GM19043 (cell line): ENCODE results near the gene SIRT5.
A peak's percentile ranks its signal among the peaks of the same experiment; 100 is the strongest.

ENCODE experiments used
- ATAC-seq: cut with Tn5 transposase; IDR thresholded peaks from one replicate; pipeline ENCODE4 v1.9.1; 2021; ENCODE audit warnings: low read depth; ENCODE audit not compliant: unreplicated experiment

SIRT5 gene

DNA sequence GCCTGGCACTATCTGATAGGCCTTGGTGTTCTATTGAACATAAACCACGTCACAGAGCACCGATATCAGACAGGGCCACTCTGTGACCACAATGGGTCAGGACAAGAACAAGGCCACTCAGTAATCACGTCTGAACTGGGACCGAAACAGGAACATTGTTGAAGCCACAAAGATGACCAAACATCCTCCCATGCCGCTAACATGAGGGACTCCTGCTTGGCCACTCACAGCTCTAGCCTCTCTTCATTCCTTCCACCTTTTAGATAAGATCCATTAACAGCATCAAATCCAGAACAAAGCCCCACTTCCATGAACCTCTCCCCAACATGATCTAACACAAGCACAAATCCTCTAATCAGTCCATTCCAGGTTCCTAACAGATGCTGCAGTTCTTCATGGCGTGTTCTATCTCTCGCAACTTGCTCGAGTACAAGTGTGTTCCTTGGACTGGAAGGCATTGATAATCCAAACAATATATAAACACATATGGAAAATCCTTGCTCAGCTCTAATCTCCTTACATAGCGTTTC lies 7.4 kb downstream of the SIRT5 start:
- no peak for ATAC-seq

- ATAC-seq, result no peak
Observed at GRCh38 chr6:13586603-13587542, 12.5 kb downstream of the SIRT5 start.

DNA sequence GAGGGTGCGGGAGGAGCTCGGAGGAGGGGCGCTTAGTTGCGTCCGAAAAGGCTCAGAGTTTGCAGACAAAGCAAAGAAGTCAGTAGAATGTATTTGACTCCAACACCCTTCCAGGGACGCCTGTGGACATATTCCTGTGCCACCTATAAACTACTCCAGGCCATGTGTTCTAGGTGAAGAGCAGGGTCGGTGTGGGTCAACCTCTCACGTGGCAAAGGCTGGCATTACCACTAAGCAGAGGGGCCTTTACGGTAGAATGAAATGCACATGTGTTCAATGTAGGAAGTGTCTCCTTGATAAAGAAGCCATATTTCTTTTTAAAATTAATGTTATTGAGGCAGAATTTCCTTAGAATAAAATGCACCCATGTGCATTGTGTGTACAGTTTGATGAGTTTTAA lies 15.4 kb downstream of the SIRT5 start:
- ATAC-seq, result no peak

DNA sequence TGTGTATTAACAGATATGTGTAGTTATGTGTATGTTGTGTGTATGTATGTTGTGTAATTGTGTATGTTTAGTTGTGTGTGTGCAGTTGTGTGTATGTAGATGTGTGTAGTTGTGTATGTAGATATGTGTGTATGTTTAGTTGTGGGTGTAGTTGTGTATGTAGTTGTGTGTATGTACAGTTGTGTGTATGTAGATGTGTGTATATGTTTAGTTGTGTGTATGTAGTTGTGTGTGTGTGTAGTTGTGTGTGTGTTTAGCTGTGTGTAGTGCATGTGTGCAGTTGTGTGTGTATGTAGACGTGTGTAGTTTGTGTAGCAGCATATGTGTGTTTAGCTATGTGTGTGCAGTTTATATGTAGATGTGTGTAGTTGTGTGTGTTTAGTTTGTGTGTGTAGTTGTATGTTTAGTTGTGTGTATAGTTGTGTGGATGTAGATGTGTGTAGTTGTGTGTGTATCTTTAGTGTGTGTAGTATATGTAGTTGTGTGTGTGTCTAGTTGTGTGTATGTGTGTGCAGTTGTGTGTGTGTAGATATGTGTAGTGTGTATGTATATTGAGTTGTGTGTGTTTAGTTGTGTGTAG lies 16.3 kb downstream of the SIRT5 start:
- no peak for ATAC-seq

DNA sequence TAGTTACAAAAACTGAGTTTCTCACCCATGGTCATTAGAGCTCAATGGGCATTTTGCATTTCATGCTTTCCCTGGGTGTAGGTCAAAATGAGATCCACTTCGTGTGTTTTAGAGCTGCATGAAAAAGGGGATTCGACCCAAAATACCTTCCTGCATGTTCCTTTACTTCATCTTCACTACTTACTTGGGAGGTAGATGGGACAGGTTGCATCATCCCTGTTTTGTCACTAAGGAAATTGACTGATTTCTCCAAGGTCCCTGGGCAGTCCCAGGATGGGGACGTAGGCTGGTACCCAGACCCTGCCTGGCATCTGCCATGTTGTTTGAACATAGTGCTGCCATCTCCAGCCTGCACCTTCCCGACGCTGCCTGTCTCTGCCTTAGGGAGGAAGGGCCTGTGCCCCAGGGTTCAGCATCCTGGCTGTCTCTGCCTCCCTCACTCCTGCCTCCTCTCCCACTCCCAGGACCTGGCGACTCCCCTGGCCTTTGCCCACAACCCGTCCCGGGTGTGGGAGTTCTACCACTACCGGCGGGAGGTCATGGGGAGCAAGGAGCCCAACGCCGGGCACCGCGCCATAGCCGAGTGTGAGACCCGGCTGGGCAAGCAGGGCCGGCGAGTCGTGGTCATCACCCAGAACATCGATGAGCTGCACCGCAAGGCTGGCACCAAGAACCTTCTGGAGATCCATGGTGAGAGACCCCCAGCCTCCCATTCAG lies 17.0 kb downstream of the SIRT5 start:
- ATAC-seq, result no peak

DNA sequence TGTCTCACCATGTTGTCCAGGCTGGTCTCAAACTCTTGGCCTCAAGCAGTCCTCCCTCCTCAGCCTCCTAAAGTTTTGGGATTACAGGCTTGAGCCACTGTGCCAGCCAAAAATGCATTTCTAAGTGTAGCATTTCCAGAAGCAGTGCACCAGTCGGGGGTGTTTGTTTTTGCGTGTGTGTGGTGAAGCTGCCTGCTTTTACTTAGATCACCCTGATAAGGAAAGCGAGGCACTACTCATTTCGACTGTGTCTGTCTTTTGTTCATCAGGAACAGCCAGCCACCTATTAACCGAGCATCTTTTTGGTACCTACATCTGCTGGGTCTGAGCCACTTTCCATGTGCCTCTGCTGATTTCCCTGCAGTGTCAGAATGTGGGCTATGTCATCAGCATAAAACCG lies 18.7 kb downstream of the SIRT5 start:
- no peak for ATAC-seq

DNA sequence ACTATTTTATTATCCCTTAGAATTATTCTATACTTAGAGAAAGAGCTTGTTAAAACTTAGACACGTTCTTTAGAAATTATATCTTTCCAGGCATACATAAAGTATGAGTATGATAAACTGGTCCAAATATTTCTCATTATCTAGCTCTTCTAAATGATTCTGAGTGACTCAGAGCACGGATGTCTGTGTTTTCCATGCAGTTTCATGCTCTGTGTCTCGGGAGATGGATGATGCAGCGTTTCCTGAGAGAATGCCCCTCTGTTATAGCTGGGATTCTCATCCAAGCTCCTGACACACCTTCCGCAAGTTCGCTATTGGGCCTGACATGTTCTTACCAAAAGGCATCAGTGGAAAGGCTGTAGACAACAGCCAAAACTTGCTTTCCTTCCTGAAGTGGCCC lies 19.3 kb downstream of the SIRT5 start:
- ATAC-seq, result no peak

DNA sequence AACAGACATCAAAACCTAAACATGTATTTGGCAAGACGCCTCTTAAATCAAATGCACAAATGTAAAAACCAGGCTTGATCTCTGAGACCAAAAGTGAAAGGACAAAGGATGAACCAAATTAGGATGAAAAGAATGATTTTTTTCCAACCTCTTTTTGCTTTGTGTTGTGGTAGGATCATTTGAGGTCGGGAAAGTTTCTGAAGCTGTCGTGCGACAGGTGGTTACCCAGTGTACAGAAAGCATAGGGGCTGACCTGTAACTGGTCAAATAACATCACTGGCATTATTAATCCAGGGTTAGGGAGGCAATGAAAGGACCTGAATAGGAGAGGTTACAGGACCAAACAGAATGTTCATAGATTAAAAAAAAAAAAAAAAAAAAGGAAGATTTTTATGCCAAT lies 22.7 kb downstream of the SIRT5 start:
- ATAC-seq, result no peak

- ATAC-seq, result no peak
Observed at GRCh38 chr6:13600036-13600435, 25.6 kb downstream of the SIRT5 start.

- no peak for ATAC-seq
Observed at GRCh38 chr6:13604135-13604534, 29.7 kb downstream of the SIRT5 start.

GRCh38 chr6:13604546-13605416 lies 30.4 kb downstream of the SIRT5 start:
- no peak for ATAC-seq

DNA sequence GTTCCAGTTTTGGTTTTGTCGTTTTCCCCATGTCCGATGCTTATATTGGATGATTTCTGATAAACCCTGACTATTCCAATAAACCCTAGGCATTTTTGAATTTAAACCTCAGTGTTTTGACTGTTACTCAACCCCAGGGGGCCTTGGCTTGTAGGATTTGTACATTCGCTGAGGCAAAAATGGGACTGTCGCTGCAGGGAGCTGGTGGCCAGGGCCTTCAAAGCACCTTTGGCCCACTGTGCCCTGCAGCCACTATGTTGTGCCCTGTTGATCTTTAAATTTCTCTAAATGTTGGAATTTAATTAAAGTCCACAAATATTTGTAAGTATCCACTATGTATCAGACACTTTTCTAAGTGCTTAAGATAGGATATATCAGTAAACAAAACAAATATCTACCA lies 31.2 kb downstream of the SIRT5 start:
- no peak for ATAC-seq

DNA sequence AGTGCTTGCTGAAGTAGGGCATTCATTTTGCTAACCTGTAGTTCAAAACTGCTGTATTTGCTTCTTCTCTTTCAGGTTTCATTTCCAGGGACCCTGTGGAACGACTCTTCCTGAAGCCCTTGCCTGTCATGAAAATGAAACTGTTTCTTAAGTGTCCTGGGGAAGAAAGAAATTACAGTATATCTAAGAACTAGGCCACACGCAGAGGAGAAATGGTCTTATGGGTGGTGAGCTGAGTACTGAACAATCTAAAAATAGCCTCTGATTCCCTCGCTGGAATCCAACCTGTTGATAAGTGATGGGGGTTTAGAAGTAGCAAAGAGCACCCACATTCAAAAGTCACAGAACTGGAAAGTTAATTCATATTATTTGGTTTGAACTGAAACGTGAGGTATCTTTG lies 37.3 kb downstream of the SIRT5 start:
- no peak for ATAC-seq

DNA sequence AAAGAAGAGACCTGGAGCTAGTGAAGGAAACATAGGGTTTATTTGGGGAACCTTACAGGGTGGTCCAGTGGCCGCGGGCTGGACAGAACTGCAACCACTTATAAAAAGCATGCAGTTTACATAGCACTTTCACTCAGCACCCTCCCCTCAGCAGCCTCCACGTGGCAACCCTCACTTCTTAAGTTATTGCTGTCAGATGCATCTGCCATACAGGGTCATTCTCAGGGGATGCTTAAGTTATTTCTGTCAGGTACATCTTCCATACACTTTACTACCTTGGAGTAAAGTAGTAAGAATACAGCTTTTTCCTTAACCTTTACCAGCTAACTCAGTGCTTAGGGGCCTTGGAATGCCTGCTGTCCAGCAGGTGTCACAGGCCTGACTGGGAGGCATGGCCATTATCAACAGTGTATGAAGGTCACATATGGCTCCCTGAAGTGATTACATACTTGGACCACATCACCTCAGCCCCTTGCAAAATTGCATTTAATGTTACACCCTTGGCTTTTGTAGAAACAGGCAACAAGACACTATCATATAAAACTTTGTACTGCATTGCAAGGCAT lies 38.7 kb downstream of the SIRT5 start:
- no peak for ATAC-seq

- ATAC-seq, result peak; percentile 16
Observed at GRCh38 chr6:13614126-13614925, 39.9 kb downstream of the SIRT5 start.

DNA sequence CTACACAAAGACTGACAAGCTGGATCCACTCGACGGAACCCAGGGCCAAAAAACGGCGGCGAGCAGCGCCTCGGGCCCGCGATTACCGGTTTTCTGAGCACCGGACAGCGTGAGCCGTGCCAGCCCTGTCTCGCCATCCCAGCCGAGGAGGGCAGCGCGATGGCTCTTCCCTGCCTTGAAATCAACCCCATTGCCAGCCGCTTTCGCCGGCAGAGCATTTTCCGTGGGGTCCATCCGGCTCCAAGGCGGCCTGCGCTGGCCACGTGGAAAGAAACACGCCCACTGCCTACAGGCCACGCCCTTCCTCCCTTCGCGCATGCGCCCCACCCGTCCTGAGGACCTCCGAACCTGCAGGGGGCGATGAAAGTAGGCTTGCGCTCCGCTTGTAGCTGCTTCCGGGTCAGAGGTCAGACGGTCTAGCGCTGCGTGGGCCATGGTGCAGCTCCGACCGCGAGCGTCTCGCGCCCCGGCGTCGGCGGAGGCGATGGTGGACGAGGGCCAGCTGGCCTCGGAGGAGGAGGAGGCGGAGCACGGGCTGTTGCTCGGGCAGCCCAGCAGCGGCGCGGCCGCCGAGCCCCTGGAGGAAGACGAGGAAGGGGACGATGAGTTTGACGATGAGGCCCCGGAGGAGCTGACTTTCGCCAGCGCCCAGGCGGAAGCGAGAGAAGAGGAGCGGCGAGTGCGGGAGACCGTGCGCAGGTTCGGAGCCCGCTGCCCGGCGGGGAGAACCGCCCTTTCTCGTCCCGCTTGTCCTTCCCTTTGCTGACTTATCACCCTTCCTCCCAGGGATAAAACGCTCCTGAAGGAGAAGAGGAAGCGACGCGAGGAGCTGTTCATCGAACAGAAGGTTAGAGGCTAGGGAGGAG lies 40.8 kb downstream of the SIRT5 start, which contains the start of gene NOL7:
Gene NOL7 (plus strand): TSS at position 410 of the 866 bp plus-strand sequence. CDS start 24 bp downstream, at position 434.
- ATAC-seq, result peak; percentile 87

DNA sequence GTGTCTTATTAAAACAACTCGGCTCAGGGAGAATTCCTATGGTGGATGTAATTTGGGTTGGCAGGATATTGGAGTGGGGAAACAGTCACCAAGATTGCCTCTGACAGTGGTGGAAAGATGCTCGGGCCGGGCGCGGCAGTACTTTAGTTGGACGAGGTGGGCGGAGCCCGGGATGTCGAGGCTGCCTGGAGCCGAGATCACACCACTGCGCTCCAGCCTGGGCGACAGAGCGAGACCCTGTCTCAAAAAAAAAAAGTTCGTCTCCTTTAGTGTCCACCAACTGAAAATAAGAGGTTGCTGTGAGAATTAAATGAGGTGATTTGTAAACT lies 41.4 kb downstream of the SIRT5 start:
- ATAC-seq, result no peak

DNA sequence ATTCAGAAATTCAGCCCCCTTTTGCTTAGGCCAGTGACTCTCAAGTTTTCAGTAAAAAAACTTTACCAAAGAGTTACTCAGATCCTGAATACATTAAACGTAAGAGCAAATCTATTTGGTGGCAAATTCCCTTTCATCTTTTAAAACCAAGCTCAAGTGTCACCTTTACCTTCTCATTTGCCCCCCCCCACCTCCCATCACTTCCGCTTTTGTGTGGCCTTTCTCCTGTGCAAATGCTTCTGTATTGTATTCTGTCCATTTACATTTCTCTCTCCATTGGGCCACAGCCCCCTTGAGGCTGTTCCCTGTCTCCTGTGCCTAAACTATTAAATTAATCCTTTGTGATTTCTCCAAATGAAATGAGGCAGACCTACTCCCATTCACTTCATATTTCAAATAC lies 42.7 kb downstream of the SIRT5 start:
- no peak for ATAC-seq
